GM10248 (cell line): ENCODE results near the gene ROR2.

ENCODE experiments used
- CTCF ChIA-PET: fragments of 300-600 bp; sonication (Branson Sonifier 250); formaldehyde crosslinking; extraction: SDS; loops from one replicate; lab custom pipeline; 2021; ENCODE audit warnings: antibody characterized with exemption; lab: Yijun Ruan, JAX
- POLR2A ChIA-PET: fragments of 350-650 bp; sonication (Branson Sonifier 250); formaldehyde crosslinking; extraction: SDS; loops from one replicate; lab custom pipeline; 2020; ENCODE audit warnings: antibody characterized with exemption; lab: Yijun Ruan, JAX
- DNase-seq: peaks from one replicate; pipeline ENCODE4 v3.0.0; 2012; ENCODE audit errors: extremely low spot score
- CTCF ChIP-seq: IDR thresholded peaks from 2 replicates; pipeline ENCODE4 v1.5.1; 2012; ENCODE audit warnings: mild to moderate bottlenecking, low read depth; ENCODE audit errors: extremely low read depth, missing control alignments, control extremely low read depth

Gene ROR2

GRCh38 chr9:91849694-91850093 lies 100.3 kb downstream of the ROR2 start:
- DNase-seq: no peak
- TF ChIP-seq CTCF: no peak
- POLR2A ChIA-PET: no interaction called here
- CTCF ChIA-PET: no interaction called here

- CTCF ChIA-PET: no interaction called here
- TF ChIP-seq CTCF: no peak
- POLR2A ChIA-PET: no interaction called here
- no peak for DNase-seq
Measured at GRCh38 chr9:91848146-91848545, 101.9 kb downstream of the ROR2 start.

- DNase-seq: no peak
- no peak for TF ChIP-seq CTCF
- ChIA-PET POLR2A (no interaction called here), CTCF (no interaction called here)
Measured at GRCh38 chr9:91847581-91848091, 102.4 kb downstream of the ROR2 start.

- no peak for DNase-seq
- ChIA-PET POLR2A (interaction anchor here (0.6 to 0.7 kb wide), 4 partner anchors 11 to 149 kb away, joined by 3 to 5 read pairs (median 4); no protein-coding TSS in a partner anchor), CTCF (interaction anchor here (1.5 kb wide), 1 partner anchor 8 kb away, joined by 4 read pairs; no protein-coding TSS in a partner anchor)
- TF ChIP-seq CTCF: no peak
Measured at GRCh38 chr9:91845879-91846278, 104.1 kb downstream of the ROR2 start.

- CTCF ChIA-PET: interaction anchor here (1.3 kb wide), 1 partner anchor 86 kb away, joined by 3 read pairs; no protein-coding TSS in a partner anchor
- no peak for DNase-seq
- no peak for TF ChIP-seq CTCF
- POLR2A ChIA-PET: no interaction called here
Measured at GRCh38 chr9:91844701-91845291, 105.2 kb downstream of the ROR2 start.

GRCh38 chr9:91844190-91844589 lies 105.8 kb downstream of the ROR2 start:
- ChIA-PET POLR2A (no interaction called here), CTCF (interaction anchor here (1.3 kb wide), 1 partner anchor 86 kb away, joined by 3 read pairs; no protein-coding TSS in a partner anchor)
- TF ChIP-seq CTCF: no peak
- DNase-seq: no peak
